Gastrocnemius medialis (tissue), 4 donors: ENCODE results near the gene VWA5B1. TPM values are rescaled to one million over a fixed set of nuclear protein-coding genes. Genes with fewer than 3 reads are reported as not detected.

Experiments
- ATAC-seq, 2 donors: fragments of 150-250 bp; one replicate each; pipeline ENCODE4 v1.9.1; 2016
- DNase-seq, 2 donors: peaks; one replicate each; pipeline ENCODE4 v3.0.0-alpha.2; 2019
- H3K27ac ChIP-seq, 4 donors: fragments of 200-600 bp; sonication (generic); 1 replicate in 1 of 4; 2 replicates in 3 of 4; pipeline ENCODE4 v1.5.1; 2016 to 2018; ENCODE audit warnings: mild to moderate bottlenecking in 2 of 4, moderate library complexity in 1 of 4
- H3K27me3 ChIP-seq, 3 donors: fragments of 200-600 bp; sonication (generic) in 2 of 3; 1 replicate in 1 of 3; 2 replicates in 2 of 3; pipeline versions ENCODE4 v1.5.1 to v1.6.0; 2016 to 2019; ENCODE audit warnings: mild to moderate bottlenecking in 1 of 3, moderate library complexity in 1 of 3
- H3K36me3 ChIP-seq, 2 donors: fragments of 200-600 bp; sonication (generic) in 1 of 2; one replicate each; pipeline ENCODE4 v1.5.1; 2017 to 2018
- H3K4me1 ChIP-seq, 2 donors: fragments of 200-600 bp; sonication (generic) in 1 of 2; one replicate each; pipeline ENCODE4 v1.5.1; 2016 to 2017; ENCODE audit warnings: mild to moderate bottlenecking in 2 of 2
- H3K4me3 ChIP-seq, 4 donors: fragments of 200-600 bp; sonication (generic) in 3 of 4; 1 replicate in 1 of 4; 2 replicates in 3 of 4; pipeline ENCODE4 v1.5.1; 2016 to 2019; ENCODE audit warnings: mild to moderate bottlenecking in 2 of 4
- H3K9me3 ChIP-seq, 3 donors: fragments of 200-600 bp; sonication (generic) in 2 of 3; 1 replicate in 1 of 3; 2 replicates in 2 of 3; pipeline ENCODE4 v1.5.1; 2016 to 2019
- CTCF ChIP-seq, 5 experiments: fragments of 450-650 bp in 3 of 5; fragments of 200-600 bp in 2 of 5; sonication (generic) in 2 of 5; IDR thresholded peaks in 4 of 5; conservative IDR thresholded peaks in 1 of 5; 1 replicate in 4 of 5; 2 replicates in 1 of 5; pipeline ENCODE4 v1.5.1; 2016 to 2019; ENCODE audit warnings: antibody characterized with exemption in 5 of 5, mild to moderate bottlenecking in 3 of 5, moderate library complexity in 3 of 5
- POLR2A ChIP-seq, 2 donors: fragments of 450-650 bp; IDR thresholded peaks; one replicate each; pipeline ENCODE4 v1.6.1; 2017; ENCODE audit warnings: antibody characterized with exemption in 2 of 2, mild to moderate bottlenecking in 2 of 2, moderate library complexity in 2 of 2
- in situ Hi-C, 4 donors: fragments of 200-750 bp; cut with MboI; loops; one replicate each; pipeline versions ENCODE4 v1.15.0 to v1.8.0; 2017; ENCODE audit warnings: low sequenced_read_pairs in 4 of 4
- intact Hi-C: fragments of 100-400 bp; cut with DNase I; formaldehyde crosslinking; loops from one replicate; pipeline ENCODE4 v1.15.1; 2023; ENCODE audit warnings: low total_unique reads
- total RNA-seq, 4 donors: library from RNA; depleted of rRNA; stranded (reverse); fragments of >200 nt; gene quantifications; one replicate each; pipeline versions ENCODE4 v1.1.0 to v1.2.3, GENCODE V29; 2016

VWA5B1 gene
- total RNA-seq, 4 donors from 2014 or later: 0.25 TPM; not detected in 3

GRCh38 chr1:20325407-20325843, 34.8 kb downstream of the VWA5B1 start:
- intact Hi-C loops: no loop called here
- TF ChIP-seq POLR2A (IDR thresholded peaks at IDR 0.05) (no peak), CTCF (IDR thresholded peaks at IDR 0.05 in 4 of 5, conservative IDR thresholded peaks at IDR 0.05 in 1 of 5) (no peak)
- no peak for DNase-seq
- Histone ChIP-seq H3K4me1 (peaks cover 0 to 5% of the 10 kb centered on the region in 2 donors), H3K27ac (no peak overlapping the region), H3K9me3 (no peaks in the 10 kb centered on the region), H3K4me3 (no peak overlapping the region), H3K27me3 (no peaks in the 10 kb centered on the region), H3K36me3 (no peaks in the 10 kb centered on the region)
- in situ Hi-C loops: no loop called here
- no peak for ATAC-seq

GRCh38 chr1:20325844-20326420, 35.3 kb downstream of the VWA5B1 start:
- TF ChIP-seq CTCF (IDR thresholded peaks at IDR 0.05 in 4 of 5, conservative IDR thresholded peaks at IDR 0.05 in 1 of 5) (no peak), POLR2A (IDR thresholded peaks at IDR 0.05) (no peak)
- Histone ChIP-seq H3K9me3 (no peaks in the 10 kb centered on the region), H3K27ac (no peak overlapping the region), H3K4me3 (no peak overlapping the region), H3K36me3 (no peaks in the 10 kb centered on the region), H3K4me1 (peaks cover 0 to 5% of the 10 kb centered on the region in 2 donors), H3K27me3 (no peaks in the 10 kb centered on the region)
- intact Hi-C loops (no loop called here), in situ Hi-C loops (no loop called here)
- DNase-seq (no peak), ATAC-seq (no peak)

- ATAC-seq (no peak), DNase-seq (no peak)
- H3K27me3 ChIP-seq: no peaks in the 10 kb centered on the region
- in situ Hi-C loops: no loop called here
- no peak overlapping the region for H3K4me3 ChIP-seq
- TF ChIP-seq CTCF (IDR thresholded peaks at IDR 0.05 in 4 of 5, conservative IDR thresholded peaks at IDR 0.05 in 1 of 5): no peak
- no peak for TF ChIP-seq POLR2A (IDR thresholded peaks at IDR 0.05)
- peaks cover 0 to 5% of the 10 kb centered on the region in 2 donors for H3K4me1 ChIP-seq
- no peaks in the 10 kb centered on the region for H3K36me3 ChIP-seq
- no peaks in the 10 kb centered on the region for H3K9me3 ChIP-seq
- H3K27ac ChIP-seq: no peak overlapping the region
- intact Hi-C loops: no loop called here
Observed at GRCh38 chr1:20327467-20327866, 36.8 kb downstream of the VWA5B1 start.

- intact Hi-C loops: no loop called here
Observed at GRCh38 chr1:20328201-20328600, 37.5 kb downstream of the VWA5B1 start.

More at GRCh38 chr1:20328201-20328600, 37.5 kb downstream of the VWA5B1 start:
- Histone ChIP-seq H3K36me3 (no peaks in the 10 kb centered on the region), H3K27ac (no peak overlapping the region), H3K4me3 (no peak overlapping the region), H3K4me1 (peaks cover 0 to 5% of the 10 kb centered on the region in 2 donors), H3K9me3 (no peaks in the 10 kb centered on the region), H3K27me3 (no peaks in the 10 kb centered on the region)
- no peak for TF ChIP-seq POLR2A (IDR thresholded peaks at IDR 0.05)
- TF ChIP-seq CTCF (IDR thresholded peaks at IDR 0.05 in 4 of 5, conservative IDR thresholded peaks at IDR 0.05 in 1 of 5): no peak
- ATAC-seq (no peak), DNase-seq (no peak)
- in situ Hi-C loops: no loop called here
